GOT3 (cell line): ENCODE data around the gene PIGS.
"Not testable (repeated sequence)": the region's sequence is repeated elsewhere in the genome, so short reads cannot be mapped to it uniquely, and the experiment has no call there.

Experiments
- DNase-seq: peaks from one replicate; lab custom pipeline; 2025; ENCODE audit warnings: mixed read lengths; lab: John Stamatoyannopoulos, UW

Gene PIGS

DNA sequence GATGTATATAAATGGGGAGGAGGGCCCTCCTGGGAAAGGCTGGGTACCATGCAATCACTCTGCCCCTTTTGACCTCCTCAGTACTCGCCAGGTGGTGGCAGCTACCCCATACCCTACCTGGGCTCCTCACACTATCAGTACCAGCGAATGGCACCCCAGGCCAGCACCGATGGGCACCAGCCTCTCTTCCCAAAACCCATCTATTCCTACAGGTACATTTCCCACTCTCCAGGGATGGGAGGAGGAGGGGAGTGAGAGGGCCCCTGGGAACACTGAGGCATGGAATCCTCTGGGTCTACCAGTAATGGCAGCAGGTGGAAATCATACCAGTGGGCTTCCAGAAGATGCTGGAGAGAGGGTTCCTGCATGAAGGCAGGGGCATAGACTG is 42.3 kb downstream of the PIGS start:
- no peak for DNase-seq

- DNase-seq = no peak
Observed at GRCh38 chr17:28528327-28529012, 42.9 kb downstream of the PIGS start.

DNA sequence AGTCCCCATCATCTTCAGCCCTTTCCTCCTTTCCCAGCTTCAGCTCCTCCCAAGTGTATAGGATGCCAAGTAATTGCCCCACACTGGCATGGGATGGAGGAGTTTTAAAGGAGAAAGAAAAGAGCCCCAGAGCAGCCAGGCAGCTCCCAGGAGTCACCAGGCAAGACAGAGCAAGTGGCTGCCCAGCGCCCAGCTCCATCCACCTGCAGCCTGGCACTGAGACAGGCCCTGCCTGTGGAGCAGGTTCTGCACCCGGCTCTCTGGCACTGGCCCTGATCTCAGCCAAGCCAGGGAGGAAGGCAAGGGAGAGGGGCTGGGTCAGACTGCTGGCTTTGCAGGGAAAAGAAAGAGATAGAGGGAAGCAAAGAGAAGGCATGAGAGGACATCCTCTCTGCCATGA is 43.5 kb downstream of the PIGS start:
- DNase-seq = no peak

DNA sequence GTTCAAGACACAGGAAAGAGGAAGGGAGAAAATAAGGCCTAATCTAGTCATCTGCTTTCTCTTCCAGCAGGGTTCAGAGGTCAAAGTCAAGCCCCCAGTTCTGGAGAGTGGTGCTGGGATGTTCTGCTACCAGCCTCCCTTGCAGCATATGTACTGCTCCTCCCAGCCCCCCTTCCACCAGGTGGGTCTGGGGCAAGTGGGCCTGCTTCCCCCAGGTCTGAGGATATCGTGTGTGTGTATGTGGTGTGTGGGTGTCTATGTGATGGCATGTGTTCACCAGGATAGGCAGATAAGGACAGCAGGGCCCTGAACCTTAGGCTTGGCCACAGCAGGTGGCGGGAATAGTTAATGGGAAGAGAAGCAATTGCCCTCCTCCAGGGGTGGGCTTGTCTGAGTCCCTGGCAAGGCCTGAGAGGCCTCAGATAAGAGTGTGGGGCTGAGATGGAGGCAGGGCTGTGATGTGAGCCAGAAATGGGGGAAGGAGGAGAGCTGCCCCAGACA is 44.1 kb downstream of the PIGS start:
- no peak for DNase-seq

DNA sequence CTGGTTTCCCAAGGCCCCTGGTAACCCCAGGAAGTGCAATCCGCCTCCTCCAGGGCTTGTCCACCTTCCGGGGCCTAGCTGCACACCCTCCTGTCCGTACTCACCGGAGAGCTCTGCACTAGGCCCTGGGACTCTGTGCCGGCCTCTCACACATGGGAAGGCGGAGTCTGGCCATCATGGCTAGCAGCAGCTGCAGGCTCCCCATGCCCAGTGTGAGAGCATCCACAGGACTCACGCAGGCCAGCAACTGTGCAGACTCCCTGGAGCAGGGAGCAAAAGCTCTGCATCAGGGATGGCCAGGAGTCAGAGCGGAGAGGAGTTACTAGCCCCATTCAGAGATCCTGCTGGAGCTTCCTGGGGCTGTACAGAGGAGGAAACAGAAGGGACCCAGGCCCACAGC is 44.9 kb downstream of the PIGS start:
- DNase-seq = no peak

DNA sequence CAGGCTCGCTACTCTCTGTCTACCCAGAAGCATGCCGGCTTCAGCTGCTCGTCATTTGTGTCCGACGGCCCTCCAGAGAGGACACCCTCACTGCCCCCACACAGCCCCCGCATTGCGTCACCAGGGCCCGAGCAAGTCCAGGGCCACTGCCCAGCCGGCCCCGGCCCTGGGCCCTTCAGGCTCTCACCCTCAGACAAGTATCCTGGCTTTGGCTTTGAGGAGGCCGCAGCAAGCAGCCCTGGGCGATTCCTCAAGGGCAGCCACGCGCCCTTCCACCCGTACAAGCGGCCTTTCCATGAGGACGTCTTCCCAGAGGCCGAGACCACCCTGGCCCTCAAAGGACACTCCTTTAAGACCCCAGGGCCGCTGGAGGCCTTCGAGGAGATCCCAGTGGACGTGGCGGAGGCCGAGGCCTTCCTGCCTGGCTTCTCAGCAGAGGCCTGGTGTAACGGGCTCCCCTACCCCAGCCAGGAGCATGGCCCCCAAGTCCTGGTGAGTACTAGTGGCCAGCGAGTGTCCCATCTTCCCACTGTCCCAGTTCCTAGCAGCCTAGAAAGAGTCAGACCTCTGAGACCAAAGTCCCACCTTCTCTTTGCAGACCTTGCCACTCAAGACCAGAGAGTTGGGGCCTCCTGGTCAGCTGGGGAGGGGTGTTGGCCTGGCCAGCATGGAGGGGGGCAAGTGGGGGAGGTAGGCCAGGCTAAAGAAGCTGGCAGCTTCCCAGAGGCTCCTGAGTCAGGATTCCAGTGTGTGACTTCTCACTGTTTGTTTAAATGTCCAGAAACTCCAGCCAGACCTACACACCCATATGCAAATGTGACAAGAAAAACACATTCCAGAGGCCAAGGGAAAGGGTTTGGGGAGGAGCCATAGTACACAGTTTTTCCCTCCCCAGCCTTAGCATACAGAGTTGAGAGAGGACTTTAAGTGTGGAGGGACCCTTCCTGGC is 46.6 kb downstream of the PIGS start:
- DNase-seq = no peak

GRCh38 chr17:28523876-28524275 is 47.4 kb downstream of the PIGS start:
- DNase-seq = no peak

- no peak for DNase-seq
Observed at GRCh38 chr17:28523186-28523585, 48.1 kb downstream of the PIGS start.

- DNase-seq = not testable (repeated sequence)
Observed at GRCh38 chr17:28522281-28522680, 49.0 kb downstream of the PIGS start.

GRCh38 chr17:28521311-28522085 is 49.8 kb downstream of the PIGS start:
- no peak for DNase-seq

- no peak for DNase-seq
Observed at GRCh38 chr17:28520687-28521086, 50.6 kb downstream of the PIGS start.

DNA sequence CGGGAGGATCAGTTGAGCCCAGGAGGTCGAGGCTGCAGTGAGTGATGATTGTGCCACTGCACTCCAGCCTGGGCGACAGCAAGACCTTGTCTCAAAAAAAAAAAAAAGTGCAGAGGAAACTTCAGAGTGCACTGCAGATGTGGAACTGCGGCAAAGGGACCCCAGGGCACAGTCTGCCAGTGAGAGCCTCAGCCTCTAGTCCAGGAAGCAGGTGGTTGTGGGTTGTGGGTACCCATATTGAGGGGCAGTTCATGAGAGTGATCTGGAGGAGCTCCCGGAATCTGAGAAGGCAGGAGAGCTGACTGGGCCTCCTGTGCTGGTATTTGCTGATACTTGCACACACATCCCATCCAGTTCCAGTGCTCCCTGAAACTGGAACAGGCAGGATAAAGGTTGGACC is 52.1 kb downstream of the PIGS start:
- DNase-seq = no peak

- no peak for DNase-seq
Observed at GRCh38 chr17:28518578-28518977, 52.7 kb downstream of the PIGS start.

GRCh38 chr17:28518132-28518531 is 53.2 kb downstream of the PIGS start:
- DNase-seq = no peak

- DNase-seq = no peak
Observed at GRCh38 chr17:28515518-28515917, 55.8 kb downstream of the PIGS start.

- DNase-seq = no peak
Observed at GRCh38 chr17:28514561-28515002, 56.7 kb downstream of the PIGS start.

- no peak for DNase-seq
Observed at GRCh38 chr17:28513476-28513875, 57.8 kb downstream of the PIGS start.

DNA sequence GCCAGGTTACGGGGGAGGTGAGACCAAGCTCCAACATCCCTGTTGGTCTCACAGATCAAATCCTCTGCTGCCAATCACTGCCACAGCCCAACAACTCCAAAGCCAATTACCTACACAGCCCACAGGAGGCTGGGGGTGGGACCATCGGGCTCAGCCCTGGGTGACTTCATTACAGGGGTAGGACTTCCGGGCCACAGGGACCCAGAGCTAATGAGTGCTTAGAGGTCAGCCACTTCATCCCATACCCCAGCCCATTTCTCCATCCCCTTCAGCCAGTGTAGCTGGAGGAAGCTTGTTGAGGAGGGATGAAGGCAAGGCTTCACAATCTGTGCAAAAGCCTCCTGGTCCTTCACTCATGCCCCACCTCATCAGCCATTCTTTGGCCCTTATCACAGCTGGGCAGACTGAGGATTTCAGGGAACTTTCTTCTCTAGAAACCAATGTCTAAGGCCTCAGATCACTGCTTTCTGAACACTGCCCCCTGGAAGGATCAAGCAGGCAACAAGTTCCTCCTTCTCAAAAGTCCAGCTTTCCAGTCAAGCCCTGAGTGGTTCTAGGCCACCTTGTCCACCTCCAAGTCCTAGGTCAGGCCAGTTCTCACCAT is 59.4 kb downstream of the PIGS start:
- DNase-seq = no peak

- no peak for DNase-seq
Observed at GRCh38 chr17:28509789-28510188, 61.5 kb downstream of the PIGS start.

DNA sequence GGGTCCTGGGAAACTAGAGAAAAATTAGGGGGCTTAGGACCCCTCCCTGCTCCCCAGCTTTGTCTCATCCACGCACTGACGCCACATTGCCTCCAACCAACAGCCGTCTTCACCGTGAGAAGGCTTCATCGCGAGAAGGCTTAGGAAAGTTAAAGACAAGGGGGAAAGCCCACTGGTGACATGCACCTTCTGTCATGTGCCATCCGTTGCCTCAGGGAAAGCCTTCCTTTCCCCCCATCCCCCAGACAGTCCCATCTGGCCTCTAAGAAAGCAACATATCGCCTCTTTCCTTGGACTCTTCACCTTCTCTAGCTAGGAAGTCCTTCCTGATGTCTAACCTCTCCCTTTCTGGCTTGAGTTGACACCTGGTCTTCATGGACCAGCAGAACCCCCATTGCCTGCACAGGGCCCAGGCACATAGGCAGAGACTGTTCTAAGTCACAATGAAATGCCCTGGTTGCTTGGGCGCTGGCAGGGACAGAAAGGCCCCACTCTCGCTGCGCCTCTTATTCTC is 63.1 kb downstream of the PIGS start:
- no peak for DNase-seq

GRCh38 chr17:28507567-28508203 is 63.6 kb downstream of the PIGS start:
- DNase-seq = no peak
